ENCODE data around the gene CFAP74.

GRCh38 chr1:1945782-1946393 is 57.7 kb downstream of the CFAP74 start:
- TF ChIP-seq ESRRA (IDR thresholded peaks at IDR 0.05; ENCODE audit: borderline replicate concordance, low read length) (no peak), MAX (IDR thresholded peaks at IDR 0.05) (no peak), CHD2 (IDR thresholded peaks at IDR 0.05; ENCODE audit: low read length, partially characterized antibody) (no peak), CEBPB (IDR thresholded peaks at IDR 0.05) (no peak), E2F6 (IDR thresholded peaks at IDR 0.05; ENCODE audit: borderline replicate concordance, low read depth) (no peak), RFX5 (IDR thresholded peaks at IDR 0.05) (no peak), CTCF (IDR thresholded peaks at IDR 0.05) (no peak), MAZ (IDR thresholded peaks at IDR 0.05; ENCODE audit: borderline replicate concordance, low read depth, low read length) (no peak), TP53 (CRISPR knock-in tag; IDR thresholded peaks at IDR 0.05) (no peak), EHMT2 (IDR thresholded peaks at IDR 0.05; ENCODE audit: low read depth) (no peak), PBX3 (IDR thresholded peaks at IDR 0.05) (no peak)
